Limb (tissue), 2 donors: ENCODE data around the gene ACAD11.
"Not testable (repeated sequence)": the region's sequence is repeated elsewhere in the genome, so short reads cannot be mapped to it uniquely, and the experiment has no call there.

ENCODE experiments used
- DNase-seq, 2 donors: peaks; one replicate each; pipeline ENCODE4 v3.0.0-alpha.2; 2016; ENCODE audit errors: extremely low spot score in 2 of 2

ACAD11 gene

DNA sequence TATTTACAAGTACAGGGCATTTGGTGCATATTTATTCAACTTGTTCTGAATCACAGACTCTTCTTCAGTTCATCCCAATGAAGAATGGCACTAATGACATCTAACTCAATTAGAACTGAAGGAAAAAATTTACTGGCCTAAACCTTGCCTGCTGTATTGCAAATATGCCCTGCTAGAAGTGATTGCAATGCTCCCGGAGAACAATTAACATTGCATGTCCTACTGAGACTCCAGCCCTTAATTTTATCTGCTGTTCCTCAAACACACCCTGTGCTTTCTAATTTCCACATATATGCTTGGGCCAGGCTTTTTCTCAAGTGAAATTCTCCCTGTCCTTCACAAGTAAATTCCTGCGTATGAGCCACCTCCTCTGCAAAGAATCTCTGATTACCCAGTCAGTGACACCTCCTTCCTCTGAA is 54.2 kb downstream of the ACAD11 start:
- DNase-seq, result no peak

DNA sequence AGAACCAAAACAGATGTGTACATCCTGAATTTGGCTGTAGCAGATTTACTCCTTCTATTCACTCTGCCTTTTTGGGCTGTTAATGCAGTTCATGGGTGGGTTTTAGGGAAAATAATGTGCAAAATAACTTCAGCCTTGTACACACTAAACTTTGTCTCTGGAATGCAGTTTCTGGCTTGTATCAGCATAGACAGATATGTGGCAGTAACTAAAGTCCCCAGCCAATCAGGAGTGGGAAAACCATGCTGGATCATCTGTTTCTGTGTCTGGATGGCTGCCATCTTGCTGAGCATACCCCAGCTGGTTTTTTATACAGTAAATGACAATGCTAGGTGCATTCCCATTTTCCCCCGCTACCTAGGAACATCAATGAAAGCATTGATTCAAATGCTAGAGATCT is 59.0 kb downstream of the ACAD11 start:
- not testable (repeated sequence) for DNase-seq

DNA sequence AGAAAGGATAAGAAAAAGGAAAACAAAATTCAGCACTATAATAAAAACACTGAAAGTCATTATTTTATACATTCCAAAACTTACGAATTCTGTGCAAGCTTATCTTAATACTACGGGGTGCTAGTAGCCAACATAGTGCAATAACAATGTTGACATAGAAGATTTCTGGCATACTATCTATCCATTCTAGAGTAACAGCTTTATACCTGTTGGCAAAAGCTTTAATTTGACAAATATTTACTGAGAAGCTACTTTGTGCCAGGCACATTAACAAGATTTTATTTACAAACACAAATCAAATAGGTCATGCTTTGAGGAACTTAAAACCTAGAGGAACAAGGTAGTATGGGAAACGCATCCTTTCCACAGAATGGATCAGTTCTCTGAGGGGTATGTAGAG is 61.4 kb downstream of the ACAD11 start:
- no peak for DNase-seq

DNA sequence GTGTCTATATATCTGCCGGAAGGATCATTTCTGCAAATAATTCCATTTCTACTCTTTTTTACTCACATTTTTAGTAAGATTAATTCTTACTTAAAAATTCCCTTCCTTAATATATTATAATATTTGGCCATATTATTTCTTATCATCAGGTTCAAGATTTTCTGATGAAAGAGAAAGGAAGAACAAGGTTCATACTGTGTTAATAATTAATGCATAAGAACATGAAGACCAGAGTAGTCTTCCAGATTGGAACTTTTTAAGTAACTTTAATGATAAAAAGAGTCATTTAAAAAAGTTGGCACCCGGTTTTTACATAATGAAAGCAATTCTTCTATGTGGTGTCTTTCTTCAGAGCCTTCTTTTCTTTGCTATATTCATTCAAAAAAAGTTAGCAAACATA is 61.9 kb downstream of the ACAD11 start:
- no peak for DNase-seq

DNA sequence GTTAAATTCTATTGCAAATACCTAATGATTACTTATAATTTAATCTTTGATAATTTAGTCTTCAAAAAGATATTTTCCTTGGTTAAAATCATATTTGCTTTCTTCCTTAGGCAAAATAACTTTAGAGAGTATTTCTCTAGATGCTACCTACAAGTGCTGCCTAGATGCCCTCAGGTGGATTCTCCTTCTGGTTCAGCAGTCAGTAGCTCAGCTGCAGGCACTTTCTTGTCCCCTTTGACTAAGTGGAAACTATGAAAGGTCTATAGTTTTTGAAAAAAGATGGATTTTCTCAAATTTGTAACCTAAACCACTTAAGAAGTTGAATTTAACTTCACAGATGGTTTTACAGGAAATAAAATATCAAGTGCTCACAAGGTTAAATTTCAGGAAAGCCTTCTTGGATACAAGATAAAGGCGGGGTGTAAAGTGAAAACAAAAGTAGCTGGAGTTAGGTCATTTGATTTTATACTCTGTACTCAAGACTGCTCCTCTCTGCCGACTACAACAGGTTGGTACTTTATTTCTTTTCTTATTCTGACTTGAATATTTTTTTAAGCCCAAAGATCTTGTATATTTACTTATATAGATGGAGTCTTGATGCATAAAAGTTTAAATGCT is 62.7 kb downstream of the ACAD11 start, which contains the start of gene ACKR4:
Gene ACKR4 (plus strand): TSS at position 455 of the 618 bp plus-strand sequence. CDS start 3,128 bp downstream, outside the sequence.
- no peak for DNase-seq

DNA sequence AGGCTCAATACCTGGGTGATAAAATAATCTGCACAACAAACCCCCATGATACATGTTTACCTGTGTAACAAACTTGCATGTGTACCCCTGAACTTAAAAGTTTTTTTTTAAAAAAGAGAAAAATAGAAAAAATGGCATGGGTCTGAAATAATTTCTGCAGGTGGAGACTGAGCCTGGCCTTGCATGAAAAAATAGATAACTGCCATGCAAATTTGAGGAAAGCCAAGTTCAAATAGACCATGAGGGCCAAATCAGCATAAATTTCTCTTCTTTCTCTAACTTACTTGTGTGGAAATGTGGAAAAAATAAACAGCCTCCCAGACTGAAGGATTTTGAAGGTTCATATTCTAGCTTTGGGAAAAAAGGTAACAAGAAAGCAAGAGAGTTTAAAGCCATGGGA is 63.3 kb downstream of the ACAD11 start:
- no peak for DNase-seq

DNA sequence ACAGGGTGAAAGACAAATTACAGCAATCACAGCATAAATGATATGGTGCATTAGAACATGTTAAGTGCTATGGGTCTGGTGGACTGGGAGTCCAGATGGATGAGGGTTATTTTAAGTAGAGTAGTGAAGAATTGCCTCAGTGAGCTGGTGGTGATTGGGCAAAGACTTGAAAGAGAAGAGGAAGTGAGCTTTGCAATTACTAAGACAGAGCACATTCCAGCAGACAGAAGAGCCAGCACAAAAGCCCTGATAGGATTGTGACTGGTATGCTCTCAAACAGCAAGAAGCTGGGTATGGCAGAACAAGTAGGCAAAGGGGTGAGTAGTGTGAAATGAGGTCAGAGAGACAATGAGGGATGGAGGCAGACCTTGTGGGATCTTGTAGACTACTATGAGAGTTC is 64.6 kb downstream of the ACAD11 start:
- DNase-seq, result no peak

DNA sequence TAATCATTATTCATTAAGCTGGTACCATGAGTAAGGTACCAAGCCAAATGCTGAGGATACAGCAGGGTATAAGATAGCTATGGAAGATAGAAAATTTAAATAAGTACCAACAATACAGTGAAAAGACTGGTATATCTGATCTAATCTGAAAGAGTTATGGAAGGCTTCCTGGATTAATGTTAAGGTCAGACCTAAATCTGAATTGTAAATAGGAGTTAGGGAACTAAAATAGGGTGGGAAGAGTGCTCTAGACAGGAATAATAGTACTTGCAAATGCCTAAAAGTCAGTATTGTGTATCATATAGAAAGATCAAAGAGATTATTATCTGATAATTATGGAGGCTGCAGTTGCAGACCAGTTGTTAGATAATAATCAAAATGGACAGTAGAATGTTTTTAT is 65.1 kb downstream of the ACAD11 start:
- no peak for DNase-seq

DNA sequence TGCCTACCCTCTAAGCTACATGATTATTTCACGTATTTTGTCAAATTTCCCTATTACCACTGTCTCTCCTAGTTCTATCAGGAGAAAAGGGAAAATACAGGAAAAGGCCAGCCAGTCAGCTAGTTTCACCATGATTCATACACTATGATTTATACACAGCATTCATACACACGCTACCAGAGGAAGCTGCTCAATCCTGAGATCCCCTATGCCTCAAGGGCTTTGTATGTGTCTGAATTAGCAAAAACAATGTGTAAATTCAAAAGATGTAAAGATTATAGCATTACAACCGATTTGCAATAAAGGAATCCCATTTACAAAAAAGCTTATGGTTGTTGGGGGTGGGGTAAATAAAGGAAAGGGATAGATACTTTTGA is 65.7 kb downstream of the ACAD11 start:
- no peak for DNase-seq

DNA sequence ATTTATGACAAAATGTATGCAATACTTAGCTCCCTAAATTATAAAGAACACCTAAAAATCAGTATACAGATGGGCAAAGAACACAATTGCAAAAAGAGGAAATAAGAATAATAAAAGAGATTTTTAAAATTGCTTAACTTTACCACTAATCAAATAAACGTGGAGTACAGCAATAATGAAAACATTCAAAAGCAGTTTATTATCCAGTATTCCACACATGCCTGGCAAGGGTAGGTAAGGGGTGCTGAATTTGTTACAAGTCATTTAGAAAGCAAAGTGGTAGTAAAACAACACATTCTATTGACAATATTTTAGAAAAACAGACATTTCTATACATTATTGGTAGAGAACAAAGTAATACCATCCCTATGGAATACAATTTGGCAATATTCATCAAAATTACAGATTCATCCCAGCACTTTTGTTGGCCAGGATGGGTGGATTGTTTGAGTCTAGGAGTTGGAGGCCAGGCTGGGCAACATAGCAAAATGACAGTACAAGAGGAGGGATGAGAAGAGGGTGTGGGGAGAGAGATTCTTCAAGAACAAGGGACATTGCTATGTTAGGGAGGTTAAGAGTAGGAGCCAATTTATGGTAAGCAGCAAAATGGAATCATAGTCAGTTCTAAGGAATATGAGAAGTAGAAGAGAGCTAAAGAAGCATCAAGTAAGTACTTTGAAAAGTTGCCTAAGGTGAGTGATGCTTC is 66.2 kb downstream of the ACAD11 start:
- DNase-seq, result no peak

DNA sequence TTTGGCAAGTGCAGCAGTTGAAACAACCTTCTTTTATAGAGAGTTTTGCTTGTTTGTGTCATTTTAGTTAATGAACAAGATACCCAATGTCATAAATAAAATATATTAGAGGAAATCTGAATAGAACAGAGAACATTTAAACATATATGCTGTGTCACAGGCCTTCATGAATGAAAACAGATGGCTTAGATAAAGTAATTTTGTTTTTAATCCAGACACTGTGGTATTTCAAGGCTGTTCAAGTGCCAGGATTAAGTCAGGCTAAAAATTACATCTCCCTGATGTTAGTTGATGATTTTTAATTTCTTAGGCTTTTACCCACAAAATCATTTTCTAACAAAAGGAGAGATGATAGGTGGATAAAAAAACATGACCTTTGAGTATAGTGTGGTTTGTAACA is 67.4 kb downstream of the ACAD11 start:
- no peak for DNase-seq

DNA sequence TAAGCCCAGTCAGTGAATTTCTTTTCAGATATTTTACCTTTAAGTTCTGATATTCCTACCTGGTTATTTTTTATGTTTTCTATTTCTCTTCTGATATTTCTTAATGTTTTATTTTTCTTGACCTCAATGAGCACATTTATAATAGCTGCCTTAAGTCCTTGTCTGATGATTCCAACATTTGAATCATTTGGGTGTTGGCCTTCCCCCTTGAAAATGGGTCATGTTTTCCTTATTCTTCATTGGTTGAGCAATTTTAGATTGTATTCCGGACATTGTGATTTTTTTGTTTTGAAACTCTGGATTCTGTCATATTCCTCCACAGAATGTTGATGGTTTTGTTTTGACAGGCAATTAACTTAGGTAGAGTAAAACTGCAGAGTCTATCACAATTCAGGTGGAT is 72.2 kb downstream of the ACAD11 start:
- DNase-seq, result no peak

DNA sequence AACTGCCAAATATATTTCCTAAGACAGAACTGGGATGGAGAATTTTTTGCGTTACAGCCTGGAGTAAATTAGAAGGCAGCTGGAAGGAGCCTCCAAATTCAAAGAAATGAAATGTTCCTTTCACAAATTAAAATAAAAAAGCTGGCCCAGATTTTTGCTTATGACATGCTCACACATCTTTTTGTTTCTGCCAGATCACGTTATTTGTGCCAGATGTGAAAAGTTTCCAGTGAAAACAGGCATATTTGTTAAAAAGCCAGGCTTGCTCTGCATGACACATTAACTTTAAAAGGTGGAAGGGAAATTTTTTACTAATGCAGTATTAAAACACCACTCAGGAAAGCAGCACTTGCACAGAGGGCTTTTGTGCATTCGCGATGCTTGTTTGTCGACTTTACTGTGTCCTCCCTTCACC is 85.8 kb downstream of the ACAD11 start:
- DNase-seq, result peak in 1 of 2 donors; percentile 52

DNA sequence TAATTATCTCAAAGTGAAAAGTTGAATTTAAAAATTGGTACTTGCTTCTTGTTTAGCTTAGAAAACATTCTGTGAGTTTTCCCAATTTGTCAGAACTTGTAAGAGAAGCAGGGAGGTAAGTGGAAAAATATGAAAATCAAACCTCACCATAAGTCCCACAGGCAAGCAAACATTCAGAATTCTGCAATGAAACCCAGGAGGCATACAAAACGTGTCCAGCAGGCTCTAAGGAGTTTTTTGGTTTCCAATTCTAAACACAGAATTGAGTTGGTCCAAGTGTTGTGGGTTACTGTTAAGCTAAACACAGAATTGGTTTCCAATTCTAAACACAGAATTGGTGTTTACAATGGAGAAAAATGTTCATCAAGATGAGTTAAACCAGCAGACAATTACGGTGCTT is 89.6 kb downstream of the ACAD11 start:
- DNase-seq, result no peak

DNA sequence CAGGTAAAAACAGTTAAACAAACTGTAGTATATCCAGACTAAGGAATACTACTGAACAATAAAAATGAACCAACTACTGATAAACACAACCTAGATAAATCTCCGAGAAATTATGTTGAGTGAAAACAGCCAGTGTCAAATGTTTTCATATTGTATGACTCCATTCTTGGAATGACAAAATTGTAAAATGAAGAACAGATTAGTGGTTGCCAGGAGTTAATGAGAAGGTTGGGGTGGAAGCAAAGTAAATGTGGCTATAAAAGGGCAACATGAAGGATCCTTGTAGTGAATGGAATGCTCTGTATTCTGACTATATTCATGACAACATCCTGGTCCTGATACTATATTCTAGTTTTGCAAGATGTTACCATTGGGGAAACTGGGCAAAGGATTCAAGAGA is 90.0 kb downstream of the ACAD11 start:
- no peak for DNase-seq

DNA sequence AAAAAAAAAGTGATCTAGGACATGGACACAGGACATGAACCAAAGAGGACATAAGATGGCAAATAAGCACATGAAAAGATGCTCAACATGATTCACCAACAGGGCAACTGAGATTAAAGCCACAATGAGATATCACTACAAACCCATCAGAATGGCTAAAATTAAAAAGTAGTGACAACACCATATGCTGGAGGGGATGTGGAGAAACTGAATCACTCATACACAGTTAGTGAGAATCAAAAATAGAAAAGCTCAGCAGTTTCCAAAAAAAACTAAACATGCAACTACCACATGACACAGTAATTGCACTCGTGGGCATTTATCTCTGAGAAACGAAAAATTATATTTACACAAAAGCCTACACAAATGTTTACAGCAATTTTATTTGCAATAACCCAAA is 90.5 kb downstream of the ACAD11 start:
- DNase-seq, result no peak

DNA sequence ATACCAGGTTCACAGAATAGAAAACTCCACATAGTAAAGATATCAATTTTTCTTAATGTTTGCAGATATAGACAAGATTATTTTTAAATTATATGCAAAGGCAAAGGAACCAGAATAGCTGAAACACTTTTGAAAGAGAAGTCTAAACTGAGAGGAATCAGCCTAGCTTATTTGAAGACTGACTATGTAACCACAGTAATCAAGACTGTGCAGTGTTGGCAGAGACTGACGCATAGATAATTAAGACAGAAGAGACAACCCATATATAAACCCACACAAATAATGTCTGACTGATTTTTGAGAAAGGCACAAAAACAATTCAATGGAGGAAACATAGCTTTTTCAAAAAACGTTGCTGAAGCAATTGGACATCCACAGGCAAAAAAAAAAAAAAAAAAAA is 91.2 kb downstream of the ACAD11 start:
- DNase-seq, result no peak

DNA sequence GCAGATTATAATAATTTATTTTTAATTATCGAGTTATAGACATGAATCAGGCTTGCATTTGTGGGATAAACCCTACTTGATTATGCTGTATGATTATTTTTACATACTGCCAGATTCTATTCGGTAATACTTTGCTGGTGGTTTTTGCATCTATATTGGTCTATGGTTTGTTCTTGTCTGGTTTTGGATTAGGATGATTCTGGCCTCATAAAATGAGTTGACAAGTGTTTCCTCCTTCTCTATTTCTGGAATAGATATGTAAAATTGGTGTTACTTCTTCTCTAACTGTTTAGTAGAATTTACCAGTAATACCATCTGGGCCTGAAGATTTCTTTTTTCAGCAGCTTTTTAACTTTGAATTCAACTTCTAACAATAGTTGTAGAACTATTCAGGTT is 95.5 kb downstream of the ACAD11 start:
- DNase-seq, result no peak

DNA sequence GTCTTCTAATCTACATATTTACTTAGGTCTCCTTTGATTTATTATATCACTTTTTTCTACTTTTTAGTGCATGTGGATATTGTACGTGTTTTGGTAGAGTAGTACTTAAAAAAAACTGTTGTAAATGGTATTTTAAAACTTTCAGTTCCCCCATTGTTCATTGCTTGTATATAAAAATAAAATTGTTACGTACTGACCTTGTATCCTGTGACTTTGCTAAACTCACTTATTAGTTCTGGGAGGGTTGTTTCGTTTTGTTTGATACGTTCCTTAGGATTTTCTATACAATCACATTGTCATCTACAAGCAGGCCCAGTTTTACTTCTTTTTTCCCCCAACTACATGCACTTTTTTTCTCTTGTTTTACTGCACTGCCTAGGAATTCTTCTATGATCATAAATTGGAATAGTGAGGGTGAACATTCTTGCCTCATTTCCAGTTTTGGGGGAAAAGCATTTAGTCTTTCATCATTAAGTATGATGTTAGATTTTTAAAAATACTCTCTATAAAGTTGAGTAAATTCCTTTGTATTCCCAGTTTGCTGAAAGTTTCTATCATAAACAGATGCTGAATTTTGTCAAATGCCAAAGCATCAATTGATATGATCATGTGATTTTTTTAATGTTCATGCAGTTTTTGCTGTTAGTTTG is 96.1 kb downstream of the ACAD11 start:
- peak in 1 of 2 donors; percentile 61 for DNase-seq

DNA sequence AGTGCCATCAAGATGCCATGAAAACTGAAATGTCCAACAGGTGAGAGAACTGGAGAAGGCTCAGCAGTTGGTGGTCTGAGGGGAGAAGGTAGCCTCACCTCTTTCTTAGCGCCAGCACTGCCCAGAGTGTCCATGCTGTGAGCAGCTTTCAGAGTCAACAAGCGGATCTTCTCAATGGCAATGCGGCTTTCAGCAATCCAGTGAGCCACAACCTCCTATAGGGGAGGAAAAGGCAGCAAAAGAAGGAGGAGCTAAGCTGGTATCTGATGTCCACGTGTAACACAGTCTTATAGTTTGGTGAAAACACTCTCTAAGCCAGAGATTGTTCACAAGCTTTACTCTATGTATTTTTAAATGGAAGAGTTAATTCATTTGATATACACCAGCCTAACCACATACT is 98.6 kb downstream of the ACAD11 start:
- DNase-seq, result no peak

DNA sequence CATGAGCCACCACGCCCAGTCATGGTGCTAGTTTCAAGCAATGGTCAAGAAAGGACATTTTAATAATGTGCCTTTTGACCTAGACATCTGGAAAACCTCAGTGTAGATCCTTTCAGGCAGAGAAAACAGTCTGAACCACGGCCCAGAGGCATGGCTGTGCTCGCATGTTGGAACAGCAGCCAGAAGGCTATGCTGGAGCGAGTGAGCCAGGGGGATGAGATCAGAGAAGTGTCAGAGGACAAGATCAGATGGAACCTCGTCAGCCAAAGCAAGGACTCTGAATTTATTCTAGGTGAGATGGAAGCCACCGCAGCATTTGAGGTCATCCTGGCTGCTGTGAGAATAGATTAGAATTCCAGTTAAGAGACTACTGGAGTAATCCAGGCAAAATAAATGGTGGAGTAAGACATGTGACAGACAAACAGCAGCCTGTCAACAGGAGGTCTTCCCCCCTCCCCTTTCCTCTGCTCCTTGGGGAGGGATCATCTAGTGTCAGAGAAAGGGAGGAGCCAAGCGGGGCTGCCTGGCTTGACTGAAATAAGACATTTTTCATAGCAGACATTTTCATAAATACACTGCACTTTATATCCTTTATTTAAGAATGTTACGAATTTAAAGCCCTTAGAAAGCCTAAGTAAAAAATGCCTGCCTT is 103.0 kb downstream of the ACAD11 start:
- DNase-seq, result no peak

DNA sequence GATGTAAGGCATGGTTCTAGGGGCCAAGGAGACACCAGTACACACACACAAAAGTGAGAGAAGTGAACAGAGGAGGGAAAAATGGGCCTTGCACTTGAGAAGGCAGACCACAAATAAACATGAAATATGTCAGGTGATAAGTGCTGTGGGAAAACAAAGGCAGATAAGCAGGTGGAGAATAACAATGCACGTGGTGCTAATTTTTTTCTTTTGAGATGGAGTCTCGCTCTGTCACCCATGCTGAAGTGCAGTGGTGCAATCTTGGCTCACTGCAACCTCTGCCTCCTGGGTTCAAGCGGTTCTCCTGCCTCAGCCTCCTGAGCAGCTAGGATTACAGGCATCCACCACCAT is 103.6 kb downstream of the ACAD11 start:
- not testable (repeated sequence) for DNase-seq
